Cardiac muscle cell (in vitro differentiated cells and primary cell): ENCODE measurements around the gene KRT77. TPM values are rescaled to one million over a fixed set of nuclear protein-coding genes. Genes with fewer than 3 reads are reported as not detected.

Experiments
- DNase-seq, 2 donors: peaks; one replicate each; pipeline versions ENCODE4 v3.0.0 to v3.0.0-alpha.2; 2010 to 2017; ENCODE audit warnings: low read depth in 1 of 2, low spot score in 1 of 2
- H3K27ac ChIP-seq: fragments of 200-600 bp; sonication (generic); 2 replicates; pipeline ENCODE4 v1.5.1; 2016
- H3K27me3 ChIP-seq: fragments of 200-600 bp; sonication (generic); 2 replicates; pipeline ENCODE4 v1.6.0; 2016; ENCODE audit warnings: control low read depth
- H3K36me3 ChIP-seq: fragments of 200-600 bp; sonication (generic); 2 replicates; pipeline ENCODE4 v1.5.1; 2016; ENCODE audit warnings: control low read depth
- H3K4me1 ChIP-seq: fragments of 200-600 bp; sonication (generic); 2 replicates; pipeline ENCODE4 v1.8.1; 2017; ENCODE audit warnings: low read depth, mild to moderate bottlenecking, mixed run types
- H3K4me3 ChIP-seq: fragments of 200-600 bp; sonication (generic); 2 replicates; pipeline ENCODE4 v1.5.1; 2016; ENCODE audit warnings: mild to moderate bottlenecking
- H3K9me3 ChIP-seq: fragments of 200-600 bp; sonication (generic); 2 replicates; pipeline ENCODE4 v1.5.1; 2017; ENCODE audit warnings: low read depth, mild to moderate bottlenecking, control low read depth
- polyA plus RNA-seq: library from polyadenylated mRNA; unstranded; fragments of >200 nt; fragmentation: Nextera tagmentation; extraction: Ambion mirVana; gene quantifications from 2 replicates; pipeline ENCODE4 v1.2.1, GENCODE V29; 2016
- total RNA-seq: library from RNA; depleted of rRNA; stranded (reverse); fragments of >200 nt; gene quantifications from 2 replicates; pipeline ENCODE4 v1.2.3, GENCODE V29; 2016
- TF ChIP-seq, protein P1 (sequence below): IDR thresholded peaks from 2 replicates; pipeline ENCODE4 v1.5.1; 2012; ENCODE audit warnings: low read depth, mild to moderate bottlenecking, low read length

The KRT77 gene
- total and polyA plus RNA-seq, 2 experiments from 2014 or later = not detected

GRCh38 chr12:52722680-52723079 is 19.4 kb upstream of the KRT77 start:
- Histone ChIP-seq H3K27me3 (peaks cover 35% of the 10 kb centered on the region), H3K9me3 (no peaks in the 10 kb centered on the region), H3K4me1 (no peaks in the 10 kb centered on the region), H3K36me3 (no peaks in the 10 kb centered on the region), H3K4me3 (no peak overlapping the region), H3K27ac (no peak overlapping the region)
- TF ChIP-seq, protein P1, sequence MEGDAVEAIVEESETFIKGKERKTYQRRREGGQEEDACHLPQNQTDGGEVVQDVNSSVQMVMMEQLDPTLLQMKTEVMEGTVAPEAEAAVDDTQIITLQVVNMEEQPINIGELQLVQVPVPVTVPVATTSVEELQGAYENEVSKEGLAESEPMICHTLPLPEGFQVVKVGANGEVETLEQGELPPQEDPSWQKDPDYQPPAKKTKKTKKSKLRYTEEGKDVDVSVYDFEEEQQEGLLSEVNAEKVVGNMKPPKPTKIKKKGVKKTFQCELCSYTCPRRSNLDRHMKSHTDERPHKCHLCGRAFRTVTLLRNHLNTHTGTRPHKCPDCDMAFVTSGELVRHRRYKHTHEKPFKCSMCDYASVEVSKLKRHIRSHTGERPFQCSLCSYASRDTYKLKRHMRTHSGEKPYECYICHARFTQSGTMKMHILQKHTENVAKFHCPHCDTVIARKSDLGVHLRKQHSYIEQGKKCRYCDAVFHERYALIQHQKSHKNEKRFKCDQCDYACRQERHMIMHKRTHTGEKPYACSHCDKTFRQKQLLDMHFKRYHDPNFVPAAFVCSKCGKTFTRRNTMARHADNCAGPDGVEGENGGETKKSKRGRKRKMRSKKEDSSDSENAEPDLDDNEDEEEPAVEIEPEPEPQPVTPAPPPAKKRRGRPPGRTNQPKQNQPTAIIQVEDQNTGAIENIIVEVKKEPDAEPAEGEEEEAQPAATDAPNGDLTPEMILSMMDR = no peak
- DNase-seq = no peak

GRCh38 chr12:52721838-52722470 is 18.6 kb upstream of the KRT77 start:
- H3K27me3 ChIP-seq = peaks cover 33% of the 10 kb centered on the region
- no peaks in the 10 kb centered on the region for H3K4me1 ChIP-seq
- no peaks in the 10 kb centered on the region for H3K9me3 ChIP-seq
- no peak for DNase-seq
- no peak overlapping the region for H3K4me3 ChIP-seq
- H3K27ac ChIP-seq = no peak overlapping the region
- H3K36me3 ChIP-seq = no peaks in the 10 kb centered on the region
- TF ChIP-seq, protein P1 = no peak

- no peak for DNase-seq
- TF ChIP-seq, protein P1 = no peak
- H3K27me3 ChIP-seq = peaks cover 38% of the 10 kb centered on the region
- H3K4me1 ChIP-seq = no peaks in the 10 kb centered on the region
- H3K4me3 ChIP-seq = no peak overlapping the region
- no peaks in the 10 kb centered on the region for H3K9me3 ChIP-seq
- no peak overlapping the region for H3K27ac ChIP-seq
- H3K36me3 ChIP-seq = no peaks in the 10 kb centered on the region
Observed at GRCh38 chr12:52720365-52720886, 17.1 kb upstream of the KRT77 start.

GRCh38 chr12:52716061-52716460 is 12.7 kb upstream of the KRT77 start:
- Histone ChIP-seq H3K36me3 (no peaks in the 10 kb centered on the region), H3K4me1 (no peaks in the 10 kb centered on the region), H3K4me3 (no peak overlapping the region), H3K9me3 (no peaks in the 10 kb centered on the region), H3K27ac (no peak overlapping the region), H3K27me3 (peaks cover 62% of the 10 kb centered on the region)
- TF ChIP-seq, protein P1 = no peak
- DNase-seq = no peak

DNA sequence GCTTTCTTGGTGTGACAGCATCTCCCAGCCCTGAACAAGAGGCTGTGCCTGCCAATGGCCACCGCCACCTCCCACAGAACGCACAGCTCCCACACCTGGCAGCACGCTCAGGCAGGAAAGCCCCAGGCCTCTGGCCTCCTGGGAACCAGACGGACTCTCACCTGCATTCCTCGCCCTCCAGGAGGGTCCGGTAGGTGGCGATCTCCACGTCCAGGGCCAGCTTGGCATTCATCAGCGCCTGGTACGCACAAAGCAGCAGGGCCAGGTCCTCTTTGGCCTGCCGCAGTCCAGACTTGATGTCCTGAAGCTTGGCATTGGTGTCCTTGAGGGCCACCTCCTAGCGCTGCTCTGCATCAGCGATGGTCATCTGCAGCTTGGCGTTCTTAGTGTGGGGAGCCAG is 12.1 kb upstream of the KRT77 start:
- TF ChIP-seq, protein P1 = no peak
- Histone ChIP-seq H3K27me3 (peaks cover 57% of the 10 kb centered on the region), H3K4me3 (no peak overlapping the region), H3K4me1 (no peaks in the 10 kb centered on the region), H3K9me3 (no peaks in the 10 kb centered on the region), H3K27ac (no peak overlapping the region), H3K36me3 (no peaks in the 10 kb centered on the region)
- no peak for DNase-seq
